DOHH2 (cell line): ENCODE results near the gene LRRTM2.

Experiments used
- H3F3A ChIP-seq: fragments of 200-600 bp; sonication (generic), shearing (Covaris generic); 2 replicates; pipeline ENCODE4 v1.6.0; 2016; ENCODE audit warnings: antibody characterized with exemption, mild to moderate bottlenecking; ENCODE audit not compliant: control insufficient read depth, insufficient read depth
- H3K27ac ChIP-seq: fragments of 200-600 bp; sonication (generic); 2 replicates; pipeline ENCODE4 v1.5.1; 2014; ENCODE audit warnings: low read depth, mild to moderate bottlenecking, low read length, moderate library complexity
- H3K27me3 ChIP-seq: fragments of 200-600 bp; sonication (generic); 2 replicates; pipeline ENCODE4 v1.6.1; 2014; ENCODE audit warnings: mild to moderate bottlenecking, low read length, mixed read lengths; ENCODE audit not compliant: control insufficient read depth
- H3K36me3 ChIP-seq: fragments of 200-600 bp; sonication (generic); 2 replicates; pipeline ENCODE4 v1.6.1; 2014; ENCODE audit warnings: mild to moderate bottlenecking, low read length, moderate library complexity, mixed read lengths; ENCODE audit not compliant: control insufficient read depth
- H3K4me1 ChIP-seq: fragments of 200-600 bp; sonication (generic); 2 replicates; pipeline ENCODE4 v1.6.1; 2014; ENCODE audit warnings: mild to moderate bottlenecking, low read length, mixed read lengths; ENCODE audit not compliant: control insufficient read depth
- H3K4me2 ChIP-seq: fragments of 200-600 bp; sonication (generic); 2 replicates; pipeline ENCODE4 v1.6.0; 2014; ENCODE audit warnings: mild to moderate bottlenecking, low read length, moderate library complexity
- H3K4me3 ChIP-seq: fragments of 200-600 bp; sonication (generic); 2 replicates; pipeline ENCODE4 v1.5.1; 2014; ENCODE audit warnings: mild to moderate bottlenecking, low read length, mixed read lengths
- H3K79me2 ChIP-seq: fragments of 200-600 bp; sonication (generic); 2 replicates; pipeline ENCODE4 v1.6.1; 2014; ENCODE audit warnings: mild to moderate bottlenecking, low read length, mixed read lengths; ENCODE audit not compliant: control insufficient read depth
- H3K9me2 ChIP-seq: fragments of 200-600 bp; sonication (generic); replicated peaks from 2 replicates; pipeline ENCODE4 v1.6.1; 2014; ENCODE audit warnings: mild to moderate bottlenecking, low read length, mixed read lengths; ENCODE audit not compliant: control insufficient read depth
- H3K9me3 ChIP-seq: fragments of 200-600 bp; sonication (generic); 2 replicates; pipeline ENCODE4 v1.6.1; 2014; ENCODE audit warnings: antibody characterized with exemption, low read length, mixed read lengths; ENCODE audit not compliant: control insufficient read depth, insufficient read depth
- H4K20me1 ChIP-seq: fragments of 200-600 bp; sonication (generic); 2 replicates; pipeline ENCODE4 v1.6.0; 2014; ENCODE audit warnings: low read depth, mild to moderate bottlenecking, antibody characterized with exemption, low read length, moderate library complexity; ENCODE audit not compliant: control insufficient read depth, insufficient read depth
- EZH2phosphoT487 ChIP-seq: fragments of 200-600 bp; sonication (generic); IDR thresholded peaks from 2 replicates; pipeline ENCODE4 v1.6.1; 2017; ENCODE audit warnings: borderline replicate concordance, mild to moderate bottlenecking, antibody characterized with exemption, low read length, moderate library complexity, mixed read lengths
- TF ChIP-seq, protein P1 (sequence below): fragments of 200-600 bp; sonication (generic); IDR thresholded peaks from one replicate; pipeline ENCODE4 v1.5.1; 2014; ENCODE audit warnings: antibody characterized with exemption, mild to moderate bottlenecking, low read depth, low read length; ENCODE audit not compliant: poor library complexity, severe bottlenecking

LRRTM2 gene

DNA sequence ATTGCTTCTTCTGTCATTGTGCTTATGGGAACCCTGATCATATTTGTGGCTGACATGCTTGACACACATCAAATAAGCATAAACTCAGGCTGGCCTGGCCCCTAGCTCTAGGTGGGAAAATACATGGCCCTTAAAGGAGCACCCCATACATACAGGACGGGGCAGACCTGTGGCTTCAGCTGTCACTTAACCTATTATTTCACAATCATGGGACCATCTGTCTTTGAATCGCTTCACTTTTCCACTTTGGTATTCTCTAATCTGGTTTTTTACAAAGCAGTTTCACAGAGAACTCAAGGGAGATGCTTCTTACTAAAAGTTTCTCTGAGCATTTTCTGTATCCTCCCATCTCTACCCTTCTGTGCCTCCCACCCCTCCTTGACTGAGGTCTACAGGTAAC lies 34.6 kb upstream of the LRRTM2 start:
- no peak overlapping the region for H3K27ac ChIP-seq
- H3K4me3 ChIP-seq: no peak overlapping the region
- no peaks in the 10 kb centered on the region for H3F3A ChIP-seq
- TF ChIP-seq, protein P1, sequence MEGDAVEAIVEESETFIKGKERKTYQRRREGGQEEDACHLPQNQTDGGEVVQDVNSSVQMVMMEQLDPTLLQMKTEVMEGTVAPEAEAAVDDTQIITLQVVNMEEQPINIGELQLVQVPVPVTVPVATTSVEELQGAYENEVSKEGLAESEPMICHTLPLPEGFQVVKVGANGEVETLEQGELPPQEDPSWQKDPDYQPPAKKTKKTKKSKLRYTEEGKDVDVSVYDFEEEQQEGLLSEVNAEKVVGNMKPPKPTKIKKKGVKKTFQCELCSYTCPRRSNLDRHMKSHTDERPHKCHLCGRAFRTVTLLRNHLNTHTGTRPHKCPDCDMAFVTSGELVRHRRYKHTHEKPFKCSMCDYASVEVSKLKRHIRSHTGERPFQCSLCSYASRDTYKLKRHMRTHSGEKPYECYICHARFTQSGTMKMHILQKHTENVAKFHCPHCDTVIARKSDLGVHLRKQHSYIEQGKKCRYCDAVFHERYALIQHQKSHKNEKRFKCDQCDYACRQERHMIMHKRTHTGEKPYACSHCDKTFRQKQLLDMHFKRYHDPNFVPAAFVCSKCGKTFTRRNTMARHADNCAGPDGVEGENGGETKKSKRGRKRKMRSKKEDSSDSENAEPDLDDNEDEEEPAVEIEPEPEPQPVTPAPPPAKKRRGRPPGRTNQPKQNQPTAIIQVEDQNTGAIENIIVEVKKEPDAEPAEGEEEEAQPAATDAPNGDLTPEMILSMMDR: no peak
- TF ChIP-seq EZH2phosphoT487: no peak
- H3K9me3 ChIP-seq: no peaks in the 10 kb centered on the region
- no peak overlapping the region for H3K4me2 ChIP-seq
- H3K4me1 ChIP-seq: 0 out of 2 replicates have a peak, but pooled peaks cover 3% of the 10 kb centered on the region
- H3K27me3 ChIP-seq: no peaks in the 10 kb centered on the region
- no peaks in the 10 kb centered on the region for H4K20me1 ChIP-seq
- H3K79me2 ChIP-seq: no peaks in the 10 kb centered on the region
- H3K36me3 ChIP-seq: no peaks in the 10 kb centered on the region
- H3K9me2 ChIP-seq: no peaks in the 10 kb centered on the region

DNA sequence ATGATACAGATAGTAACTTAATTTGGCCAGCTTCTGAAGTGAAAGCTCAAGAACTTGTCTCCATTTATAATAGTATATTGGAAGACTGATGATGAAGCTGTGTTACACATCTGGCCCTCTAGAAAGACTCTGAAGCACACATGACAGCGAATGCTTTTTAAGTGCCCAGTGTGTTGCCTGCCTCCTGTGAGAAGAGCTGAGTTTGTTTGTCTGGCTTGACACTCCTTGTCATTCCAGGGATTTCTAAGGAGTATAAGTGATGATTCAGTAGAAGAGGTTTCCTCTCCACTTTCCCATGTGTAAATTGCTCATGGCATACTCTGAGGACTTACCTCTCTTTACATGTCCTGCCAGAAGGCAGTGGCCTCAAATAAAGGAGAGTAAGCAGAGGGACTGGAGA lies 30.4 kb upstream of the LRRTM2 start:
- H3K9me2 ChIP-seq: no peaks in the 10 kb centered on the region
- 0 out of 2 replicates have a peak, but pooled peaks cover 2% of the 10 kb centered on the region for H3K4me1 ChIP-seq
- TF ChIP-seq, protein P1: no peak
- no peak for TF ChIP-seq EZH2phosphoT487
- H3K4me2 ChIP-seq: no peak overlapping the region
- no peak overlapping the region for H3K4me3 ChIP-seq
- no peaks in the 10 kb centered on the region for H3K79me2 ChIP-seq
- no peaks in the 10 kb centered on the region for H4K20me1 ChIP-seq
- no peaks in the 10 kb centered on the region for H3K36me3 ChIP-seq
- no peaks in the 10 kb centered on the region for H3F3A ChIP-seq
- no peaks in the 10 kb centered on the region for H3K9me3 ChIP-seq
- H3K27me3 ChIP-seq: no peaks in the 10 kb centered on the region
- no peak overlapping the region for H3K27ac ChIP-seq

- H3K79me2 ChIP-seq: no peaks in the 10 kb centered on the region
- TF ChIP-seq, protein P1: no peak
- no peak for TF ChIP-seq EZH2phosphoT487
- H3F3A ChIP-seq: no peaks in the 10 kb centered on the region
- no peaks in the 10 kb centered on the region for H3K9me3 ChIP-seq
- H3K4me1 ChIP-seq: no peaks in the 10 kb centered on the region
- H3K9me2 ChIP-seq: no peaks in the 10 kb centered on the region
- H3K4me2 ChIP-seq: no peak overlapping the region
- no peaks in the 10 kb centered on the region for H4K20me1 ChIP-seq
- no peak overlapping the region for H3K27ac ChIP-seq
- no peaks in the 10 kb centered on the region for H3K36me3 ChIP-seq
- H3K27me3 ChIP-seq: no peaks in the 10 kb centered on the region
- no peak overlapping the region for H3K4me3 ChIP-seq
Observed at GRCh38 chr5:138903130-138903775, 28.1 kb upstream of the LRRTM2 start.
